ENCODE data around the gene FBXO41. TPM values are rescaled to one million over a fixed set of nuclear protein-coding genes. Genes with fewer than 3 reads are reported as not detected.
A peak's percentile ranks its signal among the peaks of the same experiment; 100 is the strongest.

FBXO41 gene
- total and polyA plus RNA-seq, 9 of the 15 experiments (the other 6 are each of a cell fraction or from before 2014, with no cell fraction given), result 0.21 to 8.2 (median 3.5) TPM

GRCh38 chr2:73210019-73210418, 74.3 kb downstream of the FBXO41 start:
- TF ChIP-seq BHLHE40 (IDR thresholded peaks at IDR 0.05; ENCODE audit: low read length), result no peak
- no peak for TF ChIP-seq ZNF140 (CRISPR knock-in tag; IDR thresholded peaks at IDR 0.05)
- no peak for TF ChIP-seq FOXK2 (conservative IDR thresholded peaks at IDR 0.05 in 1 of 2, IDR thresholded peaks at IDR 0.05 in 1 of 2; ENCODE audit: low read depth in 2 of 2)
- 0 out of 2 replicates have a peak, but pooled peaks have one; percentile 12 for TF ChIP-seq CBFA2T2 (conservative IDR thresholded peaks at IDR 0.05)
- TF ChIP-seq TCF3 (CRISPR knock-in tag; IDR thresholded peaks at IDR 0.05), result peak; percentile 54
- peak in 1 of 3 experiments; percentile 46; a peak in 1 of 6 replicates for TF ChIP-seq ZBTB11 (CRISPR knock-in tag; IDR thresholded peaks at IDR 0.05)
- TF ChIP-seq CBFA2T3 (IDR thresholded peaks at IDR 0.05), result peak; percentile 53; the same call in 1 of the 2 replicates
- TF ChIP-seq ARID1B (IDR thresholded peaks at IDR 0.05), result peak; percentile 31; the same call in 1 of the 2 replicates
- TF ChIP-seq TAL1 (IDR thresholded peaks at IDR 0.05), result peak; percentile 37; the same call in 1 of the 2 replicates
- TF ChIP-seq UBTF (IDR thresholded peaks at IDR 0.05; ENCODE audit: borderline replicate concordance in 1 of 2, low read depth in 2 of 2, low read length in 2 of 2), result 0 out of 4 replicates have a peak, but pooled peaks of 1 of the 2 experiments have one; percentile 9
- no peak for TF ChIP-seq ZNF696 (CRISPR knock-in tag; conservative IDR thresholded peaks at IDR 0.05)
- intact Hi-C loops (cut with micrococcal nuclease), result no loop called here
- Histone ChIP-seq H3K9me3 (replicated peaks; ENCODE audit: control insufficient read depth, insufficient read depth, low read depth, low read length) (no peaks in the 10 kb centered on the region), H3K9me1 (ENCODE audit: control insufficient read depth, insufficient read depth, low read length) (no peaks in the 10 kb centered on the region), H3K79me2 (ENCODE audit: control insufficient read depth, insufficient read depth, low read length) (peaks cover 10% of the 10 kb centered on the region), H3K4me2 (ENCODE audit: insufficient read depth, low read length) (peak overlapping the region; percentile 50; the same call in 1 of the 2 replicates), H3K27me3 (ENCODE audit: control insufficient read depth in 2 of 2, insufficient read depth in 2 of 2, low read length in 2 of 2) (peaks cover 0 to 8% of the 10 kb centered on the region in 2 experiments; a peak in 2 of 5 replicates), H3K36me3 (ENCODE audit: control insufficient read depth, insufficient read depth, low read length) (no peaks in the 10 kb centered on the region), H3K9ac (ENCODE audit: insufficient read depth in 1 of 2, low read depth in 2 of 2, low read length in 2 of 2) (peak overlapping the region in 1 of 2 experiments; percentile 60; a peak in 1 of 4 replicates), H3K4me1 (replicated peaks in 1 of 2; ENCODE audit: control insufficient read depth in 2 of 2, insufficient read depth in 2 of 2, low read length in 2 of 2) (peaks cover 15 to 16% of the 10 kb centered on the region in 2 experiments; a peak in 4 of 5 replicates), H3K4me3 (no peak overlapping the region), H3K27ac (ENCODE audit: extremely low read depth, low read depth, low read length) (no peak overlapping the region), H4K20me1 (replicated peaks; ENCODE audit: control insufficient read depth, insufficient read depth, low read length) (no peaks in the 10 kb centered on the region), H2AFZ (ENCODE audit: low read depth, low read length) (peak overlapping the region; percentile 75)
- FAIRE-seq (no peak), DNase-seq (ENCODE audit: extremely low read depth in 1 of 4, low spot score in 3 of 4) (peak; percentile 35 to 54 (median 42)), ATAC-seq (no peak)
- CTCF ChIA-PET (ENCODE audit: low intra/inter-chr PET ratio), result no interaction called here
- 4% methylated on average over 4 of the region's 4 CpGs for WGBS (ENCODE audit: insufficient coverage, low coverage, missing lambda C conversion rate)
- BruUV-seq (replicated peaks), result no TSS peak
- POLR2A ChIA-PET, result interaction anchor here (0.6 to 1.1 kb wide), 5 partner anchors 13 to 241 kb away, joined by 3 read pairs; partner anchors contain the start of gene SFXN5
- in situ Hi-C loops (cut with MboI), result no loop called here
